NCI-H1694 treated with DMSO at 0.1 percent for 48 hours (cell line): ENCODE measurements around the gene TSR3.

ENCODE experiments used
- DNase-seq: peaks from one replicate; lab custom pipeline; 2025; lab: John Stamatoyannopoulos, UW

The TSR3 gene

GRCh38 chr16:1308036-1308976 is 43.4 kb downstream of the TSR3 start:
- peak; percentile 24 for DNase-seq

GRCh38 chr16:1306334-1306733 is 45.3 kb downstream of the TSR3 start:
- DNase-seq: no peak

GRCh38 chr16:1305823-1306222 is 45.9 kb downstream of the TSR3 start:
- no peak for DNase-seq

GRCh38 chr16:1301562-1301961 is 50.1 kb downstream of the TSR3 start:
- DNase-seq: no peak

GRCh38 chr16:1300664-1301476 is 50.8 kb downstream of the TSR3 start:
- peak; percentile 5 for DNase-seq

- no peak for DNase-seq
Measured at GRCh38 chr16:1299868-1300203, 51.8 kb downstream of the TSR3 start.
